Stimulated activated CD4-positive, alpha-beta T cell treated with anti-CD3 and anti-CD28 coated beads, Interleukin-12 subunit alpha, Interleukin-12 subunit beta, amount 100 ng/mL, for 4 hours (primary cell): ENCODE results near the gene IRF7.

Experiments
- DNase-seq: peaks from one replicate; pipeline ENCODE4 v3.0.0-alpha.2; 2020

Gene IRF7

DNA sequence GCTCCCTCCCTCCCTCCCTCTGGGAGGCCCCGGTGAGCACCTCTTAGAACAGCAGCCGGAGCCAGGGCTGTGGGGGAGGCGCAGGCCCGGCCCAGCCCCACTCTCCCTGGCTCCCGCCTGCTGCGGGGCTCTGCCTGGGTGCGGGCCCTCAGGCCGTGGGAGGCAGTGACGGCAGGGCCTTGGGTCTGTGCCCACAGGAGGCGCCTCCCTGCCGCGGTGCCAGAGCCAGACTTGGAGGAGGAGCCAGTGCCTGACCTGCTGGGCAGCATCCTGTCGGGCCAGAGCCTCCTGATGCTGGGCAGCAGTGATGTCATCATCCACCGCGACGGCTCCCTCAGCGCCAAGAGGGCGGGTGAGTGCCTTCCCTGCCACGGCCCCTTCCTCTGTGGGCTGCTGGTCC lies 9.5 kb downstream of the IRF7 start:
- DNase-seq: no peak

DNA sequence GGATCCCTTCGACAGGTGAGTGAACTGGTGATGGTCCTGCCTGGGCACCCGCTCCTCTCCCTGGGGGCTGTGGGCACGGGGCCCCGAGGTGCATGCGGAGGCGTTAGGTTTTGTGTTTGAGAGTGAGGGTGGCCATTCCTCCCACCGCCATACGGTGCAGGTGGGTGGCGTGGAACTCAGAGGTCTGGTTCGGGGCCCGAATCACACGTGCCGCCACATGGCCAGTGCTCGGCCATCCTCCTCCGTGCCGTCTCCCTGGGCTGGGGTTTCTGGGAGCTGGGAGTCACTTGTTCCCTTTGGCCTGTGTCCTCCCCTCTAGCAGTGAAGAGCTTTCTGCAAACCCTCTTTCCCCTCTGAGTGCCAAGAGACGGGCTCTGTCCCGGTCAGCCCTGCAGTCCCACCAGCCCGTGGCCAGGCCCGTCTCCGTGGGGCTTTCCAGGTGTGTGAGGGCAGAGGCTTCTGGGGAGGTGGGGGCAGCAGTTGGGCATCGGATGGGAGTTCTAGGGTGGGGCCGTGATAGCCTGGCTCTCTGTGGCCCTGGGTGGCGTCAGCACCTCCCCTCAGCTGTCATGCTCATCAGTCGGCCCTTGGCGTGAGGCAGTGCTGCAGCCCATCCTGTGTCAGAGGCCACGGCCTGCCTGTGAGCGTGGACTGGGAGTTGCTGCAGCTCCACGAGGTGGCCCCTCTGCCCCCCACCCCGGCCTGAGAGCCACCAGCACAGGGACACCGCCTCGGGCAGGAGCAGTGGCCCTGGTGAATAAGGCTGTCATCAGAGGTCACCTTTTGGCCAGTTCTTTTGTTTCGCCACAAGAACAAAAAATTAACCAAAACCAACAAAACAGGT lies 10.2 kb downstream of the IRF7 start:
- DNase-seq: no peak

DNA sequence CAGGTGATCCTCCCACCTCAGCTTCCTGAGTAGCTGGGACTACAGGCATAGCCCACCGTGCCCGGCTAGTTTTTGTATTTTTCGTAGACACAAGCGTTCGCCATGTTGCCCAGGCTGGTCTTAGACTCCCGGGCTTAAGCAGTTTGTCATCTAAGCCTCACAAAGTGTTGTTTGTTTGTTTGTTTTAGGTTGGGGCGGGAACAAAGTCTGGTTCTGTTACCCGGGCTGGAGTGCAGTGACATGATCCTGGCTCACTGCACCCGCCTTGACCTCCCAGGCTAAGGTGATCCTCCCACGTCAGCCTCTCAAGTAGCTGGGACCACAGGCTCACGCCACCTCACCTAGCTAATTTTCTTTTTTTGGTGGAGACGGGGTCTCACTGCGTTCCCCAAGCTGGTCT lies 12.6 kb downstream of the IRF7 start:
- no peak for DNase-seq

GRCh38 chr11:601573-602245 lies 14.0 kb downstream of the IRF7 start:
- no peak for DNase-seq

DNA sequence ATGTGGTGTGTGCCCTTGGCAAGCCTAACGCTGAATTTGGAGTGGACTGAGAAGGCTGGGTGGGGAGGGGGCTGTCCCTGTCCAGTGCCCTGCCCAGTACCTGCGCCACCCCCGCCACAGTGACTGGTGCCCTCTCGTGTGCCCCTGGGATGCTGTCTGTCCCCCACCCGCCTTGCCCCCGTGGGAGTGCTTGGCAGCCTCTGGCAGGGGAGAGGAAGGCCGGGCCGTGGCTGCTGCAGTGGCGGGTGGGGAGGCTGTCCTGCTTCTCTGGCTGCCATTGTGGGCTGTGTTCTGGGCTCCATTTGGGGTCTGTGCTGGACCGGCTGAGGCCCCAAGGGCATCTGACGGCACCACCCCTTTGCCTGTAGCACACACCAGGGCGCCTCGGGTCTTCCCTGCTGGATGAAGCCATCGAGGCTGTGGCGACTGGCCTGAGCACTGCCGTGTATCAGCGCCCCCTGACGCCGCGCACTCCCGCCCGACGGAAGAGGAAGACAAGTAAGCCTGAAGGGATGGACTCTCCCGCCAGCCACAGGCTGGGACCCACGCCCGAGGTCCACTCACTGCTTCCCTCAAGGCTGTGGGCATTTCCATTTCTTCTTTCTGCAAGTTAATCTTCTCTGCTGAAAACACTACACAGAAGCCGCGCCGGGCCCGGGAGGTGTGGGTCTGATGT lies 17.6 kb downstream of the IRF7 start:
- DNase-seq: no peak

- DNase-seq: no peak
Measured at GRCh38 chr11:597166-597725, 18.5 kb downstream of the IRF7 start.

DNA sequence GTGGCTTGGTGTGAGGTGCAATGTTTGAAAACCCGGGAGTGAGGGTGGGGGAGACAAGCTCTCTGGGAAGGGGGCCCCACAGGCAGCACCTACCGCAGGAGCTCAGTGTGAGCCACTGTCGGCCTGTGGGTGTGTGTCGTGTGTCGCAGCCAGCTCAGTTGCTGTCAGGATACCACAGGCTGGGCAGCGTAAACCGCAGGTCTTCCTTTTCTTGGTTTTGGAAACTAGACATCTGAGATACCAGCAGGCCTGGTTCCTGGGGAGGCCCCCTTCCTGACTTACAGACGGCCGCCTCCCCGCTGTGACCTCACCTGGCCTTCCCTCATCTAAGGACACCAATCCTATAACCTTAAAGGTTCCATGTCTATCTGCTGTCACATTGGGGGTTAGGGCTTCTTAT lies 19.4 kb downstream of the IRF7 start:
- no peak for DNase-seq

GRCh38 chr11:595400-595799 lies 20.4 kb downstream of the IRF7 start:
- no peak for DNase-seq

GRCh38 chr11:593347-593746 lies 22.4 kb downstream of the IRF7 start:
- DNase-seq: no peak

DNA sequence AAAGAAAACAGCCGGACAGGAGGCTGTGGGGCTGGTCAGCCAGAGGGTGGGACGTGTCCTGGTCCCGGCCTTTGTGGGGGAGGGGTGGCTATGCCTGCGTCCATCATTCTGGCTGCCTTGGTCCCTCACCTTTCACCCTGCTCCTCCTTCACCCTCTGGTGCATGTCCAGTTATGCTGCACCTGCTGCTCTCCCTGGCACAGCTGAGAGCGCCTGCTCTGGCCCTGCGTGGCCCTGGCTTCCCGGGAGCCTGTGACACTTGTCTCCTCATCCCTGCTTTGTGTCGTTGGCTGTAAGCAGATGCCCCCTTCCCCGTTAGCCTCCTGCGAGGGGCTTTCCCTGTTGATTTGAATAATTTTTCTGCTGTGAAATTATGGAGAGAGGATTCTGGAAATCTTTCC lies 22.8 kb downstream of the IRF7 start:
- no peak for DNase-seq

DNA sequence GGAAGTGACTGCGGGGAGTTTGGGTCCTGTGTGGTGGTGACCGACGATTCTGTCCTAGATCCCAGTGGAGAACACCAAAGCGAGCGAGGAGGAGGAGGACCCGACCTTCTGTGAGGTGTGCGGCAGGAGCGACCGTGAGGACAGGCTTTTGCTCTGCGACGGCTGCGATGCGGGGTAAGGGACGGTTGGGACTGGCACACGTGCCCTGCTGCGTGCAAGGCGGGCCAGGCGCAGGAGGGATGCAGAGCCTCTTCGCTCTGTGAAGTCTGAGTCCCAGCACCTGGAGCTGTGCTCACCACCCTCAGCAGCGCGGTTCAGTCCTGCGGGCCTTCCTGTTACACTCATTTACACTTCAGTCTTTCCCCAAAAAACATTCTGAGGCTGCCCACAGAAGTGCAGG lies 23.2 kb downstream of the IRF7 start:
- no peak for DNase-seq

DNA sequence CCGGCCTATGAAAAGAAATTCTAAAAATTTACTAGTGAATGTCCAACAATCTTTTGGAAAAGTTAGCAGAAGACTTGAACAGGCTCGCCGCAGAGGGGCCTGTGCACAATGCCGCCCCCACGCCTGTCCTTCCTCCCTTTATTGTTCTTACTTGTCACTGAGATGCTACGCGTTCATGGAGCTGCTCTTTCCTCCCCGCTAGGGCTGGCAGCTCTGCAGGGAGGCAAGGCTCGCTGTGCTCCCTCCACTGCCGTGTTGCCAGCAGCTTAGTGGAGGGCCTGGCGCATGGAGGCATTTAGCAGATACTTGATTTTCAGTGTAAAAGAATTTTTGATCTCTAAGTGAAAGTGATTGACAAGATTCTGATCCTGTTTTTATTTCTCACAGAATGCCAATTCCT lies 24.8 kb downstream of the IRF7 start:
- DNase-seq: no peak

- DNase-seq: no peak
Measured at GRCh38 chr11:589798-590197, 26.0 kb downstream of the IRF7 start.

DNA sequence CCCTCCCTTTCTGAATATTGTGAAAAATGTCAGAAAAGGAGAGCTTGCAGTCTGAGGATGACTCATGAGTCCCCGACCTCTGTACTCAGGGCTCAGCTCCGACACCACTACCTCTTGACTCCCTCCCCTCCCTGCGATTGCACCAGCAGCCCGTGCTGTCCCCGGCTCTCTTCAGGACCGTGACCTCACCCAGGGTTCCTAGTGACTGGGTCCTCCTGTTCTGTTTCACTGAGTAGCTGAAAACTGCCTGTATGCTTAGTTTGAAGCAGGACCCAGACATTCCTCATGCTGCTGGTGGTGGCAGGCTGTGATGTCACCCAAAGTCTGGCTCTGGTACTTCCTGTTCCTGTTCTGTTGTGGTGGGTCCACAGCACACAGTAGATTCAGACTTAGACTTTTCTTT lies 27.8 kb downstream of the IRF7 start:
- peak; percentile 51 for DNase-seq

- no peak for DNase-seq
Measured at GRCh38 chr11:587546-587945, 28.2 kb downstream of the IRF7 start.

DNA sequence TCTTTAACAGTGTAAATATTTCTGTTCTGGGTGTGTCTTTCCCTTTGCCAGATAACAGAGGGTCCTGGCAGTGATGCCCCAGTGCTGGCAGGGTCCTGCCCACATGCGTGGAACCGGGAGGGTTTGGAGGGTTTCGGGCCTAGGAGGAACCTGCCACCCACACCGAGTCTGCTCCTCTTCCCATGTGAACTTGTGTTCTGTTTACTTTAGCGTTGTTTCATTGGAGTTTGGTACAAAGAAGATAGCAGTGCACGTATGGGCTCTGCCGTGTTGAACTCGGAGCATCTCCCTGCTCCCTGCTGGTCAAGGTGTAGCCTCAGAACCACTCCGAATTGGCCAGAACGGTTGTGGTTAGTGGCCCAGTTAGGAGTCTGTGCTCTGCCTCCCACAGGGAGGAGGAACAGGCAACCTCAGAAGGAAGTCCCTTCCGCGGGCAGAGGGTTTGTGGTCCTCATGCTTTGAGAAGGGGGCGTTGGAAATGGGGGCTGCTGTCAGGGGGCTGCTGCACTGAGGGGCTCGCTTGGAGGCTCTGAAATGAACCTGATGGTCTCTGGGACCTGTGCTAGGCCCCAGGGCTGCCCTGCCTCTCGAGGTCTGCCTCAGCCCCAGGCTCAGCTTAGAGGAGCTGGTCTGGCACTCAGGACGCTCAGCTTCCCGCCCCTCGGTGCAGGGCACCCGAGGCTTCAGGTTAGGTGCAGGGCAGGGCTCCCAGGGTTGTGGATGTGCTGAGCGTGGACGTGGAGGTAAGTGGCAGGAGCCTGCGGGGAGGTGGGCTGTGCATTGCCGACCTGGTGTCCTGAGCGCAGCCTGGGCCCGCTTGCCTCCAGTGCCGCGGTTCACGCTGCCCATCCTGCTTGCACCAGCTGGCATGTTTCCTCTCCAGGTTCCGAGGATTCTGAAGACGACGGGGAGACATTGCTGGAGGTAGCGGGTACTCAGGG lies 29.1 kb downstream of the IRF7 start:
- no peak for DNase-seq

DNA sequence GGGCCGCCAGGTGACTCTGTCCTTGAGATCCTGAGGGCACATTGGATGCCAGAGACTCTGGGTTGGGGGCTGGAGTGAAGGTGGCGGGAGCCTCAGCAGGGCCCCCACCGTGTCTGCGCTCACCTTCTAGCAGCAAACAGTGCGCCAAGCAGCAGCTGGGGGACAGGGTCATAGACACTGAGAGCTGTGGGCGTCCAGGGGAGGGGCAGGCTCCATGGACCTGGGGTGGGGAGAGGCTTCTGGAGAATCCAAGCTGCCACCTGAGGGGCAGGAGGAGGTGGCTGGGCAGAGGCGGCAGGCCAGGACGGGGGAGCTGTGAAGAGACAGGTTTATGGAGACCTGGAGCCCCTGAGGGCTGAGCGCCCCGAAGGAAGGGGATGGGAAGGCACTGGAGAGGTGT lies 31.5 kb downstream of the IRF7 start:
- no peak for DNase-seq

DNA sequence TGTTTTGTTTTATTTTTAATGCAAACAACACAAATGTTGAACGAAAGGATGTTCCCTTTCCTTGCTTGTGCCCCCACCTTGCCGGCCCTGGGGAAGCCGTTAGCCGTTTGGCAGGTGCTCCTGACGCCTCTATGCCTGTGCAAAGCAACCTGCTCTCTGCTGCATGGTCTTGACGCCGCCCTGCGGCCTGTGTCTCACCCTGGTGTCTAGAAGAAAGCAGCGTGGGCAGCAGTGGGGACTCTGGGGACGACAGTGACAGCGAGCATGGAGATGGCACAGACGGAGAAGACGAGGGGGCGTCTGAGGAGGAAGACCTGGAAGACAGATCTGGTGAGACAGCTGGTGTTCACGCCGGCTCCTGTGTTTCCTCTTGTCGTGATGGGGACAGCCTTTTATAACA lies 34.0 kb downstream of the IRF7 start:
- no peak for DNase-seq

GRCh38 chr11:581342-581741 lies 34.4 kb downstream of the IRF7 start:
- DNase-seq: no peak

DNA sequence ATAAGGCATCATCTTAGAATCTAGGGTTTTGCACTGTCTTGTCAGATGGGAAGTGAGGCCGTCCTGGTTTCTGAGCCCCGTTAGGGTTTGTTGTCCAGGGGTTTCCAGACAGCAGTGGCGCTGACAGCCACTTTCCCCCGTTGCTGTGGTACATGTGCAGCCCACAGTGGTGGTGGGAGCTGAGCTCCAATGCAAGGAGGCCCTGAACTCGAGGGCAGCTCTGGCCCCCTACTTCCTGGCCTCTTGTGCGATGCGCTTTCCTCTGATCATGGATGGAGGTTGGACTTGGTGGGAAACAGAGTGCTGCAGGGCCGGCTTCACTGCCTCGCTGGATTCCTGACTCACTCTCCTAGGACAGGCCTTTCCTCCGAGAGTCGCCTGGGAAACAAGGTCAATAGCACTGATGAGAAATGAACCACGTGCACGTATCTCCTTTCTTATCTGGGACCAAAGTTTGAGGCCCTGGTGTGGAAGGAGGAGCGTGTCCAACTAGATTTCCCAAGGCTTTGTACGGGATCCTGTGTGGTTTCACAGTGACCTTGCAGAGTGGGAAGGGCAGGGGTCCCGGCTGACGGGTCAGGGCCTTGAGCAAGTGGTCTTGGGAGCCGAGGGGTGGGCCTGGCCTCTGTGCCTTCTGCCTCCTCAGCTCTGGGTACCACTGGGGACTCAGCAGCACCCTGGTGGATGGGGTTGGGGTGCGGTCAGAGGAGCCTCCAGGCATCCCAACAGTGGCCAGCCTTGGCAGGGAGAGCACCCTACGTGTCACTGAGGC lies 35.7 kb downstream of the IRF7 start:
- DNase-seq: no peak

GRCh38 chr11:578276-579035 lies 37.3 kb downstream of the IRF7 start:
- DNase-seq: no peak
